PC-9 (cell line): ENCODE measurements around the gene FILIP1.

Experiments
- CTCF ChIP-seq: fragments of 200-600 bp; sonication (generic); conservative IDR thresholded peaks from 2 replicates; pipeline ENCODE4 v1.6.1; 2017; ENCODE audit warnings: mixed run types, antibody characterized with exemption, mild to moderate bottlenecking, moderate library complexity
- EZH2 ChIP-seq: fragments of 200-600 bp; sonication (generic); IDR thresholded peaks from 2 replicates; pipeline ENCODE4 v1.8.0; 2017; ENCODE audit warnings: antibody characterized with exemption, low read depth

- no peak for TF ChIP-seq CTCF
- no peak for TF ChIP-seq EZH2
Observed at GRCh38 chr6:75419980-75420379, 73.6 kb downstream of the FILIP1 start.
